HepG2 (cell line): ENCODE results near the gene TLR5. TPM values are rescaled to one million over a fixed set of nuclear protein-coding genes. Genes with fewer than 3 reads are reported as not detected.

ENCODE experiments used
- ATAC-seq: fragments of 200-7000 bp; cut with Tn5 transposase; 3 replicates; pipeline ENCODE4 v1.9.1; 2020; ENCODE audit warnings: mild to moderate bottlenecking, moderate library complexity
- BruUV-seq: library from RNA; stranded (reverse); fragments of 400-500 nt; replicated peaks from 2 replicates; lab custom pipeline; 2021; lab: Mats Ljungman, UMichigan
- CTCF ChIA-PET: fragments of 300-600 bp; formaldehyde crosslinking; extraction: SDS; loops from one replicate; lab custom pipeline; 2021; ENCODE audit warnings: low total read pairs, inconsistent platforms, low intra/inter-chr PET ratio; lab: Yijun Ruan, JAX
- POLR2A ChIA-PET: fragments of 350-600 bp; sonication (Branson Sonifier 250); formaldehyde crosslinking; loops from one replicate; lab custom pipeline; 2020; ENCODE audit warnings: antibody characterized with exemption, inconsistent platforms; lab: Yijun Ruan, JAX
- DNase-seq: peaks from one replicate; pipeline ENCODE4 v3.0.0-alpha.2; 2015; ENCODE audit warnings: low spot score
- FAIRE-seq: peaks from 3 replicates; lab custom pipeline; 2011; peaks lifted over from hg19 to GRCh38; lab: Jason Lieb, UNC
- H2AFZ ChIP-seq: one replicate; pipeline ENCODE4 v1.6.1; 2011; ENCODE audit warnings: low read length, inconsistent platforms
- H3K27ac ChIP-seq: fragments of 300-600 bp; 3 replicates; pipeline ENCODE4 v1.8.0; 2011; ENCODE audit warnings: mixed run types, mild to moderate bottlenecking, mixed read lengths, low read length, inconsistent platforms; ENCODE audit not compliant: insufficient read depth; ENCODE audit errors: extremely low read length
- H3K27me3 ChIP-seq, 2 experiments: fragments of 200-600 bp in 1 of 2; 2 replicates in 1 of 2; 3 replicates in 1 of 2; pipeline versions ENCODE4 v1.6.0 to v1.8.0; 2011; ENCODE audit warnings: low read length in 2 of 2, mild to moderate bottlenecking in 2 of 2, moderate library complexity in 2 of 2, inconsistent platforms in 1 of 2; ENCODE audit not compliant: insufficient read depth in 2 of 2, control insufficient read depth in 1 of 2
- H3K36me3 ChIP-seq, 2 experiments: fragments of 200-600 bp in 1 of 2; replicated peaks in 1 of 2; 2 replicates in 1 of 2; 3 replicates in 1 of 2; pipeline versions ENCODE4 v1.5.1 to v1.8.0; 2011; ENCODE audit warnings: low read length in 2 of 2, inconsistent platforms in 1 of 2; ENCODE audit not compliant: insufficient read depth in 2 of 2, control insufficient read depth in 1 of 2
- H3K4me1 ChIP-seq: 2 replicates; pipeline ENCODE4 v1.5.1; 2012; ENCODE audit warnings: low read length, inconsistent platforms; ENCODE audit not compliant: insufficient read depth
- H3K4me2 ChIP-seq: 2 replicates; pipeline ENCODE4 v1.6.0; 2011; ENCODE audit warnings: low read depth, low read length, inconsistent platforms
- H3K4me3 ChIP-seq, 3 experiments: fragments of 200-600 bp in 1 of 3; sonication (generic), shearing (Covaris generic) in 1 of 3; replicated peaks in 1 of 3; 2 replicates each; pipeline ENCODE4 v1.5.1; 2011 to 2016; ENCODE audit warnings: low read length in 3 of 3, inconsistent platforms in 2 of 3, low read depth in 2 of 3, mild to moderate bottlenecking in 2 of 3, control low read depth in 1 of 3, mixed read lengths in 1 of 3; ENCODE audit not compliant: insufficient read depth in 1 of 3
- H3K79me2 ChIP-seq: one replicate; pipeline ENCODE4 v1.6.1; 2011; ENCODE audit warnings: low read length, inconsistent platforms; ENCODE audit not compliant: insufficient read depth
- H3K9ac ChIP-seq: 2 replicates; pipeline ENCODE4 v1.6.0; 2011; ENCODE audit warnings: mild to moderate bottlenecking, low read depth, low read length, inconsistent platforms; ENCODE audit not compliant: insufficient read depth
- H3K9me3 ChIP-seq: 2 replicates; pipeline ENCODE4 v1.5.1; 2012; ENCODE audit warnings: mild to moderate bottlenecking, low read length
- H4K20me1 ChIP-seq: 2 replicates; pipeline ENCODE4 v1.6.0; 2011; ENCODE audit warnings: inconsistent platforms, mild to moderate bottlenecking, low read length, moderate library complexity; ENCODE audit not compliant: insufficient read depth
- HDAC2 ChIP-seq: sonication (generic); formaldehyde crosslinking; IDR thresholded peaks from 2 replicates; pipeline ENCODE4 v1.4.0; 2020; ENCODE audit warnings: missing genetic modification reagents
- HES4 ChIP-seq: sonication (generic); formaldehyde crosslinking; IDR thresholded peaks from 2 replicates; pipeline ENCODE4 v1.9.0; 2021; ENCODE audit warnings: mild to moderate bottlenecking, missing genetic modification reagents, borderline replicate concordance
- ISX ChIP-seq: sonication (generic); formaldehyde crosslinking; conservative IDR thresholded peaks from 2 replicates; pipeline ENCODE4 v1.5.0; 2020; ENCODE audit warnings: missing genetic modification reagents
- NFE2L1 ChIP-seq: sonication (generic); formaldehyde crosslinking; IDR thresholded peaks from 2 replicates; pipeline ENCODE4 v1.4.0; 2020; ENCODE audit warnings: missing genetic modification reagents, mild to moderate bottlenecking, borderline replicate concordance
- NFYB ChIP-seq: sonication (generic); formaldehyde crosslinking; IDR thresholded peaks from 2 replicates; pipeline ENCODE4 v1.4.0; 2020; ENCODE audit warnings: missing genetic modification reagents
- RARG ChIP-seq: sonication (generic); formaldehyde crosslinking; IDR thresholded peaks from 2 replicates; pipeline ENCODE4 v1.4.0; 2020; ENCODE audit warnings: low read depth, mild to moderate bottlenecking, missing genetic modification reagents
- TEAD2 ChIP-seq: sonication (generic); formaldehyde crosslinking; IDR thresholded peaks from 2 replicates; pipeline ENCODE4 v1.9.0; 2021; ENCODE audit warnings: missing genetic modification reagents
- ZHX2 ChIP-seq, 2 experiments: sonication (generic) in 1 of 2; formaldehyde crosslinking in 1 of 2; IDR thresholded peaks; 2 replicates each; pipeline versions ENCODE4 v1.6.1 to v1.9.0; 2014 to 2022; ENCODE audit warnings: antibody characterized with exemption in 1 of 2, borderline replicate concordance in 1 of 2, inconsistent platforms in 1 of 2, low read depth in 1 of 2, missing genetic modification reagents in 1 of 2
- ZNF33B ChIP-seq: sonication (generic); formaldehyde crosslinking; IDR thresholded peaks from 2 replicates; pipeline ENCODE4 v1.5.1; 2020; ENCODE audit warnings: mild to moderate bottlenecking, missing genetic modification reagents
- ZNF354B ChIP-seq: sonication (generic); formaldehyde crosslinking; IDR thresholded peaks from 2 replicates; pipeline ENCODE4 v1.8.0; 2022; ENCODE audit warnings: mild to moderate bottlenecking, missing genetic modification reagents
- ZNF543 ChIP-seq: sonication (generic); formaldehyde crosslinking; IDR thresholded peaks from 2 replicates; pipeline ENCODE4 v1.4.0; 2020; ENCODE audit warnings: mild to moderate bottlenecking, missing genetic modification reagents
- WGBS: methylation state at CpG from one replicate; pipeline ENCODE4 v1.1.6; 2017; ENCODE audit warnings: low lambda C conversion rate; 5-methylcytosine and 5-hydroxymethylcytosine counted together
- in situ Hi-C: cut with HindIII; loops from 2 replicates; pipeline ENCODE4 v1.10.0; 2017; ENCODE audit warnings: low pct_unique_long_range_greater_than_20kb; ENCODE audit not compliant: extremely low pct_ligation_motif_present
- intact Hi-C: fragments of 100-400 bp; cut with micrococcal nuclease; formaldehyde crosslinking; loops from one replicate; pipeline ENCODE4 v1.10.0; 2022; ENCODE audit not compliant: unreplicated experiment
- polyA plus RNA-seq, 8 experiments: library from polyadenylated mRNA; depleted of rRNA in 3 of 8; stranded (reverse) in 7 of 8; unstranded in 1 of 8; fragments of >200 nt; fragmentation: Illumina TruSeq in 4 of 8; extraction: Trizol in 4 of 8; gene quantifications; 2 replicates each; pipeline versions ENCODE4 v1.2.1 to v1.2.3, GENCODE V29; 2011 to 2016; ENCODE audit warnings: low read depth in 4 of 8, missing spikeins in 1 of 8, mixed read lengths in 1 of 8; ENCODE audit not compliant: insufficient read depth in 1 of 8
- total RNA-seq, 5 experiments: library from RNA; depleted of rRNA; stranded (reverse); fragments of >200 nt; fragmentation: Illumina TruSeq; extraction: Trizol; gene quantifications; 2 replicates each; pipeline ENCODE4 v1.2.3, GENCODE V29; 2016; ENCODE audit warnings: low read depth in 1 of 5
- TF ChIP-seq, protein P1 (sequence below): sonication (generic); formaldehyde crosslinking; IDR thresholded peaks from 2 replicates; pipeline ENCODE4 v1.5.1; 2020; ENCODE audit warnings: missing genetic modification reagents, mild to moderate bottlenecking, borderline replicate concordance
- TF ChIP-seq, protein P2 (sequence below), 2 experiments: sonication (generic) in 1 of 2; formaldehyde crosslinking in 1 of 2; IDR thresholded peaks; 2 replicates each; pipeline versions ENCODE4 v1.4.0 to v1.6.1; 2018 to 2020; ENCODE audit warnings: missing genetic modification reagents in 2 of 2, borderline replicate concordance in 1 of 2, low read depth in 1 of 2, mild to moderate bottlenecking in 1 of 2, missing biosample characterization in 1 of 2

TLR5 gene
- total and polyA plus RNA-seq, 2 of the 13 experiments (the other 11 are each of a cell fraction or from before 2014, with no cell fraction given), result not detected

- ChIA-PET CTCF (interaction anchor here (1.1 to 1.7 kb wide), 3 partner anchors 111 to 550 kb away, joined by 3 to 15 read pairs (median 4); no protein-coding TSS in a partner anchor), POLR2A (no interaction called here)
- no peak overlapping the region for H3K9ac ChIP-seq
- no peak overlapping the region for H2AFZ ChIP-seq
- peaks cover 0 to 42% of the 10 kb centered on the region in 2 experiments; a peak in 4 of 5 replicates for H3K27me3 ChIP-seq
- in situ Hi-C loops, result loop anchor here (10.0 kb wide), 1 partner anchor 551 kb away; no protein-coding TSS in a partner anchor
- no TSS peak for BruUV-seq
- H3K27ac ChIP-seq, result no peak overlapping the region
- peak; percentile 41 for DNase-seq
- H3K4me3 ChIP-seq, result no peak overlapping the region; a peak in 1 of 6 replicates
- no peaks in the 10 kb centered on the region for H4K20me1 ChIP-seq
- H3K36me3 ChIP-seq, result no peaks in the 10 kb centered on the region
- intact Hi-C loops, result loop anchor here (2.0 kb wide), 1 partner anchor 551 kb away; no protein-coding TSS in a partner anchor
- peak overlapping the region; percentile 49 for H3K4me2 ChIP-seq
- WGBS, result 8% methylated on average over 21 of the region's 23 CpGs
- H3K79me2 ChIP-seq, result no peaks in the 10 kb centered on the region
- FAIRE-seq, result no peak
- no peaks in the 10 kb centered on the region for H3K4me1 ChIP-seq
- ATAC-seq, result peak; percentile 88
- H3K9me3 ChIP-seq, result no peaks in the 10 kb centered on the region
- TF ChIP-seq ZNF33B (no peak), TEAD2 (CRISPR knock-in tag) (no peak), NFE2L1 (CRISPR knock-in tag) (no peak), ZNF354B (CRISPR knock-in tag) (no peak), RARG (CRISPR knock-in tag) (no peak), ZNF543 (no peak), ISX (CRISPR knock-in tag) (no peak), HDAC2 (CRISPR knock-in tag) (no peak), NFYB (CRISPR knock-in tag) (no peak), ZHX2 (IDR thresholded peaks at IDR 0.05; ENCODE audit: low read depth) (no peak), ZHX2 (CRISPR knock-in tag; IDR thresholded peaks at IDR 0.05; ENCODE audit: borderline replicate concordance) (no peak), HES4 (CRISPR knock-in tag) (no peak)
- TF ChIP-seq, protein P1, sequence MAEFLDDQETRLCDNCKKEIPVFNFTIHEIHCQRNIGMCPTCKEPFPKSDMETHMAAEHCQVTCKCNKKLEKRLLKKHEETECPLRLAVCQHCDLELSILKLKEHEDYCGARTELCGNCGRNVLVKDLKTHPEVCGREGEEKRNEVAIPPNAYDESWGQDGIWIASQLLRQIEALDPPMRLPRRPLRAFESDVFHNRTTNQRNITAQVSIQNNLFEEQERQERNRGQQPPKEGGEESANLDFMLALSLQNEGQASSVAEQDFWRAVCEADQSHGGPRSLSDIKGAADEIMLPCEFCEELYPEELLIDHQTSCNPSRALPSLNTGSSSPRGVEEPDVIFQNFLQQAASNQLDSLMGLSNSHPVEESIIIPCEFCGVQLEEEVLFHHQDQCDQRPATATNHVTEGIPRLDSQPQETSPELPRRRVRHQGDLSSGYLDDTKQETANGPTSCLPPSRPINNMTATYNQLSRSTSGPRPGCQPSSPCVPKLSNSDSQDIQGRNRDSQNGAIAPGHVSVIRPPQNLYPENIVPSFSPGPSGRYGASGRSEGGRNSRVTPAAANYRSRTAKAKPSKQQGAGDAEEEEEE, result no peak
- TF ChIP-seq, protein P2, sequence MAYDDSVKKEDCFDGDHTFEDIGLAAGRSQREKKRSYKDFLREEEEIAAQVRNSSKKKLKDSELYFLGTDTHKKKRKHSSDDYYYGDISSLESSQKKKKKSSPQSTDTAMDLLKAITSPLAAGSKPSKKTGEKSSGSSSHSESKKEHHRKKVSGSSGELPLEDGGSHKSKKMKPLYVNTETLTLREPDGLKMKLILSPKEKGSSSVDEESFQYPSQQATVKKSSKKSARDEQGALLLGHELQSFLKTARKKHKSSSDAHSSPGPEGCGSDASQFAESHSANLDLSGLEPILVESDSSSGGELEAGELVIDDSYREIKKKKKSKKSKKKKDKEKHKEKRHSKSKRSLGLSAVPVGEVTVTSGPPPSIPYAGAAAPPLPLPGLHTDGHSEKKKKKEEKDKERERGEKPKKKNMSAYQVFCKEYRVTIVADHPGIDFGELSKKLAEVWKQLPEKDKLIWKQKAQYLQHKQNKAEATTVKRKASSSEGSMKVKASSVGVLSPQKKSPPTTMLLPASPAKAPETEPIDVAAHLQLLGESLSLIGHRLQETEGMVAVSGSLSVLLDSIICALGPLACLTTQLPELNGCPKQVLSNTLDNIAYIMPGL (CRISPR knock-in tag; IDR thresholded peaks at IDR 0.05; ENCODE audit: borderline replicate concordance in 1 of 2, low read depth in 1 of 2), result peak; percentile 39 to 40; a peak in 1 of 4 replicates
These were observed 9.1 kb downstream of the TLR5 start for GRCh38 chr1:223133824-223134435.
